HG03159 (cell line): ENCODE measurements around the gene PKHD1.

Experiments
- ATAC-seq: cut with Tn5 transposase; IDR thresholded peaks from one replicate; pipeline ENCODE4 v1.9.1; 2021; ENCODE audit warnings: mild to moderate bottlenecking, moderate library complexity; ENCODE audit not compliant: unreplicated experiment

The PKHD1 gene

GRCh38 chr6:52087498-52087999, at the start of gene PKHD1:
Gene PKHD1, minus strand, starts transcription at chr6:52087613. Its CDS starts 2,680 bp downstream, at chr6:52084933.
- no peak for ATAC-seq

GRCh38 chr6:52136934-52137467, 49.6 kb upstream of the PKHD1 start:
- ATAC-seq = no peak

- no peak for ATAC-seq
Observed at GRCh38 chr6:52136055-52136454, 48.6 kb upstream of the PKHD1 start.

GRCh38 chr6:52135217-52135616, 47.8 kb upstream of the PKHD1 start:
- no peak for ATAC-seq

- no peak for ATAC-seq
Observed at GRCh38 chr6:52134011-52134410, 46.6 kb upstream of the PKHD1 start.

GRCh38 chr6:52133324-52133723, 45.9 kb upstream of the PKHD1 start:
- ATAC-seq = no peak

GRCh38 chr6:52132292-52132691, 44.9 kb upstream of the PKHD1 start:
- ATAC-seq = no peak

- no peak for ATAC-seq
Observed at GRCh38 chr6:52130440-52130839, 43.0 kb upstream of the PKHD1 start.

- no peak for ATAC-seq
Observed at GRCh38 chr6:52127957-52128356, 40.5 kb upstream of the PKHD1 start.

GRCh38 chr6:52126231-52126630, 38.8 kb upstream of the PKHD1 start:
- ATAC-seq = no peak

GRCh38 chr6:52125572-52125971, 38.2 kb upstream of the PKHD1 start:
- ATAC-seq = no peak

GRCh38 chr6:52125139-52125538, 37.7 kb upstream of the PKHD1 start:
- ATAC-seq = no peak

- ATAC-seq = no peak
Observed at GRCh38 chr6:52124126-52125121, 37.0 kb upstream of the PKHD1 start.

- ATAC-seq = no peak
Observed at GRCh38 chr6:52123251-52123650, 35.8 kb upstream of the PKHD1 start.

GRCh38 chr6:52117352-52117751, 29.9 kb upstream of the PKHD1 start:
- ATAC-seq = no peak

GRCh38 chr6:52116605-52116948, 29.2 kb upstream of the PKHD1 start:
- ATAC-seq = no peak

GRCh38 chr6:52115891-52116604, 28.6 kb upstream of the PKHD1 start:
- no peak for ATAC-seq

- ATAC-seq = no peak
Observed at GRCh38 chr6:52115145-52115741, 27.8 kb upstream of the PKHD1 start.

GRCh38 chr6:52109171-52109571, 21.8 kb upstream of the PKHD1 start:
- ATAC-seq = no peak

GRCh38 chr6:52108128-52108527, 20.7 kb upstream of the PKHD1 start:
- no peak for ATAC-seq

GRCh38 chr6:52106994-52107393, 19.6 kb upstream of the PKHD1 start:
- ATAC-seq = no peak
